Mucosa of descending colon (tissue), 3 donors: Measurements from ENCODE around the gene C4BPA. TPM values are rescaled to one million over a fixed set of nuclear protein-coding genes. Genes with fewer than 3 reads are reported as not detected.

ENCODE experiments used
- ATAC-seq: fragments of 200-7000 bp; cut with Tn5 transposase; one replicate; pipeline ENCODE4 v1.9.1; 2020; ENCODE audit warnings: mild to moderate bottlenecking, moderate library complexity
- DNase-seq, 3 donors: peaks; one replicate each; pipeline ENCODE4 v3.0.0-alpha.2; 2020
- H3K36me3 ChIP-seq: fragments of 200-600 bp; one replicate; pipeline ENCODE4 v1.8.0; 2021; ENCODE audit warnings: low read depth, mild to moderate bottlenecking
- H3K4me1 ChIP-seq: fragments of 200-600 bp; one replicate; pipeline ENCODE4 v1.8.0; 2021; ENCODE audit warnings: low read depth, mild to moderate bottlenecking
- H3K4me3 ChIP-seq: fragments of 200-600 bp; one replicate; pipeline ENCODE4 v1.8.0; 2021; ENCODE audit warnings: mild to moderate bottlenecking
- H3K9me3 ChIP-seq: fragments of 200-600 bp; one replicate; pipeline ENCODE4 v1.8.0; 2021; ENCODE audit warnings: mild to moderate bottlenecking
- intact Hi-C, 2 donors: fragments of 100-400 bp; cut with DNase I in 1 of 2; cut with micrococcal nuclease in 1 of 2; formaldehyde crosslinking; loops; one replicate each; pipeline versions ENCODE4 v1.11.0 to v1.11.1; 2022; cut with DNase I, micrococcal nuclease
- total RNA-seq, 3 donors: library from RNA; stranded (reverse); fragmentation: NEBNext Ultra II Directional in 2 of 3; extraction: Animal tissue kit (Norgen Biotek cat#: 25700) in 2 of 3; gene quantifications; one replicate each; pipeline versions ENCODE4 v1.2.1 to v1.2.4, GENCODE V29; 2021 to 2023
- TF ChIP-seq, protein P1 (sequence below): fragments of 200-600 bp; IDR thresholded peaks from one replicate; pipeline ENCODE4 v1.8.0; 2022; ENCODE audit warnings: antibody characterized with exemption, mild to moderate bottlenecking
- donor health status: DM: no; HTN: no; CAD: no; lungs with moderate emphysema.
- donor health status: DM: no; HTN: no; CAD: no.
- donor health status: DM: no; HTN: yes; CAD: no.

The C4BPA gene
- total RNA-seq, 3 donors from 2014 or later: 1.5 to 5.9 (median 1.9) TPM

DNA sequence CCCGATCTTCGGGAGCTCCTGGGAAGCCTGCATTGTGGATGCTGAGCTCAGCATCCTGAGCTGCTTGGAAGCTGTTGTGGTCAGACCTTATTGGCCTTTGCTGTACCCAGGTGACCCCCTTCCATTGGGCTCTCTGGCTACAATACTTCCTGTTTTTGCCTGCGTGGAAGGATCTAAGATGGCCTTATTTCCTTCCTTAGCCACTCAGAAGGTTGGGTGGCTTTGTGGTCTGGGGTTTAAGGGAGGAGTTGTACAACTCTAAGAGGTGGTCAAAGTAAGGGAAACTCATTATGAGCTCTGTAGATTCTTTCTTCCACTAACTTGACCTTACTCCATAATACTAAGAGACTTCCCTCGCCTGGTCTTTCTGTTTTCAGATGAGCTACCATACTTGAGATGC, 33.2 kb upstream of the C4BPA start:
- DNase-seq: no peak
- intact Hi-C loops: no loop called here
- peaks cover 25% of the 10 kb centered on the region for H3K4me1 ChIP-seq
- ATAC-seq: no peak
- TF ChIP-seq, protein P1, sequence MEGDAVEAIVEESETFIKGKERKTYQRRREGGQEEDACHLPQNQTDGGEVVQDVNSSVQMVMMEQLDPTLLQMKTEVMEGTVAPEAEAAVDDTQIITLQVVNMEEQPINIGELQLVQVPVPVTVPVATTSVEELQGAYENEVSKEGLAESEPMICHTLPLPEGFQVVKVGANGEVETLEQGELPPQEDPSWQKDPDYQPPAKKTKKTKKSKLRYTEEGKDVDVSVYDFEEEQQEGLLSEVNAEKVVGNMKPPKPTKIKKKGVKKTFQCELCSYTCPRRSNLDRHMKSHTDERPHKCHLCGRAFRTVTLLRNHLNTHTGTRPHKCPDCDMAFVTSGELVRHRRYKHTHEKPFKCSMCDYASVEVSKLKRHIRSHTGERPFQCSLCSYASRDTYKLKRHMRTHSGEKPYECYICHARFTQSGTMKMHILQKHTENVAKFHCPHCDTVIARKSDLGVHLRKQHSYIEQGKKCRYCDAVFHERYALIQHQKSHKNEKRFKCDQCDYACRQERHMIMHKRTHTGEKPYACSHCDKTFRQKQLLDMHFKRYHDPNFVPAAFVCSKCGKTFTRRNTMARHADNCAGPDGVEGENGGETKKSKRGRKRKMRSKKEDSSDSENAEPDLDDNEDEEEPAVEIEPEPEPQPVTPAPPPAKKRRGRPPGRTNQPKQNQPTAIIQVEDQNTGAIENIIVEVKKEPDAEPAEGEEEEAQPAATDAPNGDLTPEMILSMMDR: no peak
- peaks cover 12% of the 10 kb centered on the region for H3K36me3 ChIP-seq
- H3K4me3 ChIP-seq: no peak overlapping the region
- H3K9me3 ChIP-seq: no peaks in the 10 kb centered on the region

DNA sequence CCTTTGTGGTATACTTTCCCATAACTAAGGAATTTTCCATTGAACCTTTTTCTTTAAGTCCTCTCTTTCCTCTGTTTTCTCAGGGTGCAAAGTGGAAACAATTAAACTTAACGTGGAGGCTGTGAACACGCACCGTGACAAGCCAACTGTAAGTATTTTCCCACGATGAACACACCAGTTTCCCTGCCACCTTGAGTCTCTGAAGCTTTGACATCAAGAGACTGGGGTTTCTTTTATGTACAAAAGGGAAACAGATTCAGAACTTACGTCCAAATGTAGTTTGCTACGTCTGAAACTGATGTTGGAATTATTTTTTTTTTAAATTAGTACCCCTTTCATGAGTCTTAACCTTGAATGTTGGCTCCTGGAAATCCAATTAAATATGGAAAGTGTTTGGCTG, 32.6 kb upstream of the C4BPA start:
- Histone ChIP-seq H3K4me1 (peaks cover 21% of the 10 kb centered on the region), H3K9me3 (no peaks in the 10 kb centered on the region), H3K4me3 (no peak overlapping the region), H3K36me3 (peaks cover 12% of the 10 kb centered on the region)
- ATAC-seq: no peak
- TF ChIP-seq, protein P1: no peak
- intact Hi-C loops: no loop called here
- no peak for DNase-seq

DNA sequence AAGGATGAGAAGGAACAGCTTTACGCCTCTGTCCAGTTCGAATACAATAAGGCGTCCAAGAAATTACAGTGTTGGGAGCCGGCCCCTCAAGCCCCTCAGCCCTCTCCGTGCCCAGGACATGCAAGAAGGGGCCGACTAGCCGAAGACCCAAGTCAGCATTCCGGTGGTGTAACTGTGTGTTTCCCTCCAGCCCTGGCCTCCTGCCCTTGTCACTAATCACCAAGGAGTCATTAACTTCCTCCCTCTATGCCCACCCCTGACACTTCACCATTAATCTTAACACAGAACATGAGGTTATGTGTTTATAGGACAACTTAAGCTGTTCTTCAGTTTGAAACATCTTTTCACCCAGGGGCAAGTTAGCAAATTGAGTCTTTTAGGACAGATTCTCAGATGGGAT, 31.8 kb upstream of the C4BPA start:
- H3K9me3 ChIP-seq: no peaks in the 10 kb centered on the region
- DNase-seq: no peak
- peaks cover 16% of the 10 kb centered on the region for H3K4me1 ChIP-seq
- no peak overlapping the region for H3K4me3 ChIP-seq
- intact Hi-C loops: no loop called here
- H3K36me3 ChIP-seq: peaks cover 12% of the 10 kb centered on the region
- no peak for ATAC-seq
- TF ChIP-seq, protein P1: no peak

DNA sequence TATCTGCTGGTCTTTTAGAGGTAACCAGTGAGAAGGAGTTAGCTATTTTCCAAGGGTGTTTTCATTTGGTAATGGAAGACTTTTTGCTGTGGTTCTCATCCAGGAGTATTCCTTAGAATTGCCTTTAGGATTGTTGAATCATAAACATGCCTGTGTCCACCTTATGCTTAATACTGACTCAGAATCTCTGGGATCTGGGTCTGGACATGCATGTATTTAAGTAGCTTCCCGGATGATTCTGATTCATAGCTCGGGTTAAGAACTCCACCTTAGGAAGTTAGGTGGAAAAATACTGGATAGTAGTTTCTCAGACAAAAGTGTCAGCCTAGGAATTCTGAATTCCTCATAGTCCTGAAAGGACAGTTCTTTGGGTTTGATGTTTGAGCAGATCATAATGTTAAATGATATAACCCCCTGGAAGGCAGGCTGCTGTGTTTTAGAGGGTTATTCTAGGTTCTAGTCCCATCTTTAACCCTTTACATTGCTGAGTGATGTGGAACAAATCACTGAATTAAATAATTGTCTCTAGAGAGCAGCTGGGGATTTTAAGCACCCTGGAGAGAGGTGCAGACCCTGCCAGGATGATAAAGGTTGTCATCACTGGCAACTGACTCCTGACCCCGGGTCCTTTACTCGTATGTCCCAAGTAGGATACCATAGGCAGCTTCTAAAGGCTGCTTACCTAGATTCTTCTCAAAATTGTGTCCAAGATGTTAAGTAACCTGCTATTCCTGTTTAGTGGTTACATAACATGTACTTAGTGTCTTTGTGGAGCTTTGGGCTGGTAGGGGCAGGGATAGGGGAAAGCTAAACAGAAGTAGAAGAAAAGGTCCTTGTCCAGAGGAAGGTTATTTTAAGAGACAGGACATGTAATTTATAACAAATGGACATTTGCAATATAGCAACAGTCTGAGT, 29.9 kb upstream of the C4BPA start:
- intact Hi-C loops: no loop called here
- Histone ChIP-seq H3K9me3 (no peaks in the 10 kb centered on the region), H3K36me3 (peaks cover 12% of the 10 kb centered on the region), H3K4me3 (no peak overlapping the region), H3K4me1 (peaks cover 6% of the 10 kb centered on the region)
- TF ChIP-seq, protein P1: no peak
- ATAC-seq (no peak), DNase-seq (no peak)

DNA sequence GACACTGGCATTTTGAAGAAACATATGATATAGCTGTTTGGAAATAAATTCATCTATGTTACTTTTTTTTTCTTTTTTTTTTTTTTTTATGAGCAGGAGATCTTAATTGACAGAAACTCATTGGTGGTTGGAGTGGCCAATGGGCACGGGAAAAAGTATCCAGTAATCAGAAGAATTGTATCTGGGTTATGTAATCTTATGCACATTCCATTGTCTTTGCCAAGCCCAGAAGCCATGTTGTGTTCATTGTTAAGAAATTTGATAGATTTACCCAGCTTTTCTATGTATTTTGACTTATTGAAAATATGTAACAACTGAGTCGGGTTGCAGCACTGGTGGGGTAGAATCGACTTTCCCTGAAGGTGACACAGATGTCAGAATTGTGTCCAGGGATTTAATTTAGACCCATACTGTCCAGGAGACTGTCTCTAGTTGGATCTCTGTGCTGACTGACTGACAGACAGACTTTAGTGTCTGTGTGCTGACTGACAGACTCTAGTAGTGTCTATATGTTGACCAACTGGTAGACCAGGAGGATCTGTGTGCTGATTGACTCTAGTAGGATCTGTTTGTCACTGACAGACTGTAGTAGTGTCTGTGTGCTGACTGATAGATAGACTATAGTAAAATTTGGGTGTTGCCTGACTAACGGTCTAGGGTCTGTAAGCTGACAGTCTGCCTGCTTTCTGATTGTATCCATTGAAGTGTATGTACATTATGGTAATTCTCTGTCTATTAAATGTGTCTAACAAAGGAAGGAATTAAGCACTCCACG, 27.7 kb upstream of the C4BPA start:
- ATAC-seq (no peak), DNase-seq (no peak)
- TF ChIP-seq, protein P1: no peak
- intact Hi-C loops: no loop called here
- H3K4me3 ChIP-seq: no peak overlapping the region
- H3K9me3 ChIP-seq: no peaks in the 10 kb centered on the region
- peaks cover 5% of the 10 kb centered on the region for H3K4me1 ChIP-seq
- H3K36me3 ChIP-seq: no peaks in the 10 kb centered on the region
